GM18868 (cell line): ENCODE data around the gene ACTRT1.

Experiments used
- ATAC-seq: cut with Tn5 transposase; IDR thresholded peaks from one replicate; pipeline ENCODE4 v1.9.1; 2021; ENCODE audit warnings: mild to moderate bottlenecking, moderate library complexity; ENCODE audit not compliant: unreplicated experiment

ACTRT1 gene

DNA sequence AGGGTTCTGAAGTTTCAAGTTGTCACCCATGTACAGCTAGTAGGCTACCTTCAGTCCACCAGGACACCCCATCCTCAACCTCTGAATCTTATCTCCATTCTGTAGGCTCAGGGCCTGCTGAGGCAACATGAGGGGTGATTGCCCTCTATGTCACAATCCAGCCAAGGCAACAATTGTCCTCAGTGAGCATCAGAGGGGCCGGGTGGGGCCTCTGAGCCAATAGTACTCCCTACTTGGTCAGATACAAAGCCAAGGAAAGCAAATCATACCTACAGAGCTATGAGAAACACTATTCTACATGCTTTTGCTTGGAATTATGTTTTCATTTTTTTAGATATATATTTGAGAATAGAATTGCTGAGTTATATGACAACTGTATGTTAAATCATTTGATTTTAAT, at the start of gene ACTRT1:
ACTRT1 (minus strand) TSS at position 101 of the 400 bp plus-strand sequence. CDS start 197 bp downstream, outside the sequence.
- ATAC-seq: no peak

DNA sequence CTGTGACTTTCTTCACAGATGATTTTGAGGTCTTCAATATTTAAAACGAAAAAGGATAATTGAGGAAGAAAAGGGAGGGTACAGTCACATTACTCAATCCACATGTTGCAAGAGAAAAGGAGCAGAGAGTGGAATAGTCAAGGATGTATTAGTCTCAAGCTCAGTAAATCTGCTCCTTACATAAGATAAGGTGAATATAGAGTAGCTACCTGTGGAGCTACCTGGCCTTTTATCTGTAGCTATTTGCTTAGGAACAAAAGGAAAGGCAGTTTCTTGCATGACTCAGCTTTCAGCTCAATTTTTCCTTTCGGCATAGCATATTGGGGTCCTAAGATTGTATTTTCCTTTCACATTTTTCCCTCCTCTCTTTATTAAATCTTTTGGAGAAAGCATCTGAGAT, 26.3 kb upstream of the ACTRT1 start:
- no peak for ATAC-seq

DNA sequence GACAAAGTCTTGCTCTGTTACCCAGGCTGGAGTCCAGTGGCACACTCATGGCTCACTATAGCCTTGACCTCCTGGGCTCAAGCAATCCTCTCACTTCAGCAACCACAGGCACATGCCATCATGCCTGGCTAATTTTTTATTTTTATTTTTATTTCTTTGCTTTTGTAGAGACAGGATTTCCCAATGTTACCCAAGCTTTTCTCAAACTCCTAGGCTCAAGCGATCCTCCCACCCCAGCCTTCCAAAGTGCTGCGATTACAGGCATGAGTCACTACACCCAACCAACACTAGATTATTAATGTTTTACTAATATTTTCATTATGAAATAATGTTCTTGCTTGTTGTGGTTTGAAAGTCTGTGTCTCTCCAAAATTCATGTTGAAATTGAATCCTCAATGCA, 5.2 kb upstream of the ACTRT1 start:
- ATAC-seq: no peak

- ATAC-seq: no peak
Measured at GRCh38 chrX:128051526-128051925, 677 bp downstream of the ACTRT1 start.

DNA sequence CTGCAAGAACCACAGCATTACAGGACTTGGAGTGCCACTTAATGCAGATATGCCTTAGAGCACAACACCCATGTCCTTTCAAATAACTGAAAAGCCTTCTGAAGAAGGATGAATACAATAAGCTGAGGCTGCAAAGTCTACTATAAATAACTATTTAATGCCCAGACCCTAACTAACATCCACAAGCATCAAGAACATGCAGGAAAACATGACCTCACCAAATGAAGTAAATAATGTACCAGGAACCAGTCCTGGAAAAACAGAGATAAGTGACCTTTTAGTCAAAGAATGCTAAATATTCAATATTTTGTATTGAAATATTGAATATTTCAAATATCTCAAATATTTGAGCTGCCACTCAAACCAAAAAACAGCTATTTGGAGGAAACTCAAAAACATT, 16.9 kb downstream of the ACTRT1 start:
- no peak for ATAC-seq

GRCh38 chrX:128021566-128021965, 30.6 kb downstream of the ACTRT1 start:
- ATAC-seq: no peak

DNA sequence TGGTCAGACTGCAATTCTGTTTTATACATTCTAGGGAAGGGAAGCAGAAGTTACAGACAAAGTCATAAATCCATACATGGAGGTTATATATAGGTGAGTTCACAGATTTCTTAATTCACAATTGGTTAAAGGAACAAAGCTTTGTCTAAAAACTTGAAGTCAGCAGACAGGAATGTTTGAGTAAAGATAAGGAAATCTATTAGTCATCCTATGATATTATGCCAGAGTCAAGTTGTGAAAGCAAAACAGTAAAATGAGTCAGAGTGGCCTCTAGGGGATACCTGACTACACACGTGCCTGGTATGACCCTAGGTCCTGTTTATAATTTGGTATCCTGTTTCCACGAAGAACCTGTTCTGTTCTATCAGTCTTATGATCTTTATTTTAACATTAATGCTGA, 31.5 kb downstream of the ACTRT1 start:
- ATAC-seq: no peak

GRCh38 chrX:128019218-128019617, 33.0 kb downstream of the ACTRT1 start:
- ATAC-seq: no peak

GRCh38 chrX:128012015-128012414, 40.2 kb downstream of the ACTRT1 start:
- ATAC-seq: no peak

DNA sequence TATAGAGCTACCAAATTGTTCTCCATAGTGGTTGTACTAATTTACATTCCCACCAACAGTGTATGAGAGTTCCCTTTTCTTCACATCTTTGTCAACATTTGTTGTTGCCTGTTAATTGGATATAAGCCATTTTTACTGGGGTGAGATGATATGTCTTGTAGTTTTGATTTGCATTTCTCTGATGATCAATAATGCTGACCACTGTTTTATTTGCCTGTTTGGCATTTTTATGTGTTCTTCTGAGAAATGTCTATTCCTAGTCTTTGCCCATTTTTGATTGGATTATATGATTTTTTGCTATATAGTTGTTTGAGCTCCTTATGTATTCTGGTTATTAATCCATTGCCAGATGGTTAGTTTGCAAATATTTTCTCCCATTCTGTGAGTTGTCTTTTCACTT, 44.3 kb downstream of the ACTRT1 start:
- ATAC-seq: no peak
